ENCODE measurements around the gene PEX14. TPM values are rescaled to one million over a fixed set of nuclear protein-coding genes. Genes with fewer than 3 reads are reported as not detected.

The PEX14 gene
- total RNA-seq, 1 experiment from 2014 or later, result 36.0 TPM

DNA sequence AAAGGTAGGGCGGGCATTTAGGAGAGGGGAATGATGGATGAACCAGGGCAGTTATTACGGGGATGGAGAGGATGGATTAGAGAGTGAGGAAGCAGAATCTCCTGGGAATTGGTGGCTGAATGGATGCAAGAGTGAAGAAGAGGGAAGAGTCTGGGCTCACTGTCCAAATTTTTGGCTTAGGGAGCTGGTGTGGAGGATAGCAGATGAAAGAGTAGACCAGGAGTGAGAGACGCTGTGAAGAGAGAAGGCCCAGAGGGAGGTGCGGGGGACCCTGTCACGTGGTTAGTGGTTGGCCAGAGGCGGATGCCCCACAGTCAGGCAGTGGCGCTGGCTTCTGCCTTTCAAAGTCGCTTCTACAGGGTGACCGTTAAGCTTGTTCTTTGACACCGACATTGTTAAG, 78.4 kb downstream of the PEX14 start:
- no TSS peak for BruUV-seq (replicated peaks)
- Histone ChIP-seq H3K27me3 (ENCODE audit: control insufficient read depth, insufficient read depth, low read length) (no peaks in the 10 kb centered on the region), H3K27ac (ENCODE audit: low read length) (no peak overlapping the region), H3K9me3 (ENCODE audit: control insufficient read depth, insufficient read depth, low read depth, low read length) (no peaks in the 10 kb centered on the region), H3K36me3 (ENCODE audit: control insufficient read depth, insufficient read depth, low read length) (no peaks in the 10 kb centered on the region), H3K4me1 (ENCODE audit: control insufficient read depth, insufficient read depth, low read length) (0 out of 2 replicates have a peak, but pooled peaks cover 7% of the 10 kb centered on the region), H3K4me3 (ENCODE audit: low read depth in 2 of 2, low read length in 2 of 2) (no peak overlapping the region)
- in situ Hi-C loops (cut with HindIII; ENCODE audit: low pct_unique_long_range_greater_than_20kb, low sequenced_read_pairs), result no loop called here
- no peak for TF ChIP-seq TCF7L2 (IDR thresholded peaks at IDR 0.05; ENCODE audit: low read depth, low read length)
- TF ChIP-seq, protein P1, sequence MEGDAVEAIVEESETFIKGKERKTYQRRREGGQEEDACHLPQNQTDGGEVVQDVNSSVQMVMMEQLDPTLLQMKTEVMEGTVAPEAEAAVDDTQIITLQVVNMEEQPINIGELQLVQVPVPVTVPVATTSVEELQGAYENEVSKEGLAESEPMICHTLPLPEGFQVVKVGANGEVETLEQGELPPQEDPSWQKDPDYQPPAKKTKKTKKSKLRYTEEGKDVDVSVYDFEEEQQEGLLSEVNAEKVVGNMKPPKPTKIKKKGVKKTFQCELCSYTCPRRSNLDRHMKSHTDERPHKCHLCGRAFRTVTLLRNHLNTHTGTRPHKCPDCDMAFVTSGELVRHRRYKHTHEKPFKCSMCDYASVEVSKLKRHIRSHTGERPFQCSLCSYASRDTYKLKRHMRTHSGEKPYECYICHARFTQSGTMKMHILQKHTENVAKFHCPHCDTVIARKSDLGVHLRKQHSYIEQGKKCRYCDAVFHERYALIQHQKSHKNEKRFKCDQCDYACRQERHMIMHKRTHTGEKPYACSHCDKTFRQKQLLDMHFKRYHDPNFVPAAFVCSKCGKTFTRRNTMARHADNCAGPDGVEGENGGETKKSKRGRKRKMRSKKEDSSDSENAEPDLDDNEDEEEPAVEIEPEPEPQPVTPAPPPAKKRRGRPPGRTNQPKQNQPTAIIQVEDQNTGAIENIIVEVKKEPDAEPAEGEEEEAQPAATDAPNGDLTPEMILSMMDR (IDR thresholded peaks at IDR 0.05), result no peak
- TF ChIP-seq, protein P2, sequence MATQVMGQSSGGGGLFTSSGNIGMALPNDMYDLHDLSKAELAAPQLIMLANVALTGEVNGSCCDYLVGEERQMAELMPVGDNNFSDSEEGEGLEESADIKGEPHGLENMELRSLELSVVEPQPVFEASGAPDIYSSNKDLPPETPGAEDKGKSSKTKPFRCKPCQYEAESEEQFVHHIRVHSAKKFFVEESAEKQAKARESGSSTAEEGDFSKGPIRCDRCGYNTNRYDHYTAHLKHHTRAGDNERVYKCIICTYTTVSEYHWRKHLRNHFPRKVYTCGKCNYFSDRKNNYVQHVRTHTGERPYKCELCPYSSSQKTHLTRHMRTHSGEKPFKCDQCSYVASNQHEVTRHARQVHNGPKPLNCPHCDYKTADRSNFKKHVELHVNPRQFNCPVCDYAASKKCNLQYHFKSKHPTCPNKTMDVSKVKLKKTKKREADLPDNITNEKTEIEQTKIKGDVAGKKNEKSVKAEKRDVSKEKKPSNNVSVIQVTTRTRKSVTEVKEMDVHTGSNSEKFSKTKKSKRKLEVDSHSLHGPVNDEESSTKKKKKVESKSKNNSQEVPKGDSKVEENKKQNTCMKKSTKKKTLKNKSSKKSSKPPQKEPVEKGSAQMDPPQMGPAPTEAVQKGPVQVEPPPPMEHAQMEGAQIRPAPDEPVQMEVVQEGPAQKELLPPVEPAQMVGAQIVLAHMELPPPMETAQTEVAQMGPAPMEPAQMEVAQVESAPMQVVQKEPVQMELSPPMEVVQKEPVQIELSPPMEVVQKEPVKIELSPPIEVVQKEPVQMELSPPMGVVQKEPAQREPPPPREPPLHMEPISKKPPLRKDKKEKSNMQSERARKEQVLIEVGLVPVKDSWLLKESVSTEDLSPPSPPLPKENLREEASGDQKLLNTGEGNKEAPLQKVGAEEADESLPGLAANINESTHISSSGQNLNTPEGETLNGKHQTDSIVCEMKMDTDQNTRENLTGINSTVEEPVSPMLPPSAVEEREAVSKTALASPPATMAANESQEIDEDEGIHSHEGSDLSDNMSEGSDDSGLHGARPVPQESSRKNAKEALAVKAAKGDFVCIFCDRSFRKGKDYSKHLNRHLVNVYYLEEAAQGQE (IDR thresholded peaks at IDR 0.05; ENCODE audit: insufficient read depth in 1 of 2, low read depth in 2 of 2, low read length in 1 of 2), result no peak
- TF ChIP-seq SIN3A (IDR thresholded peaks at IDR 0.05; ENCODE audit: borderline replicate concordance, insufficient read depth, low read depth, low read length), result no peak
- TF ChIP-seq POLR2AphosphoS5 (IDR thresholded peaks at IDR 0.05; ENCODE audit: low read depth, low read length), result no peak
- ChIA-PET POLR2A (no interaction called here), CTCF (no interaction called here)
- intact Hi-C loops (cut with micrococcal nuclease; ENCODE audit: unreplicated experiment), result no loop called here
- ATAC-seq (no peak), DNase-seq (ENCODE audit: low read depth, low spot score) (no peak)

- DNase-seq (ENCODE audit: low read depth, low spot score) (no peak), ATAC-seq (peak; percentile 69)
- BruUV-seq (replicated peaks), result no TSS peak
- no peaks in the 10 kb centered on the region for H3K9me3 ChIP-seq (ENCODE audit: control insufficient read depth, insufficient read depth, low read depth, low read length)
- no peaks in the 10 kb centered on the region for H3K36me3 ChIP-seq (ENCODE audit: control insufficient read depth, insufficient read depth, low read length)
- H3K27ac ChIP-seq (ENCODE audit: low read length), result no peak overlapping the region; the same call in 1 of the 2 replicates
- POLR2A ChIA-PET, result interaction anchor here (0.6 kb wide), 2 partner anchors 239 to 343 kb away, joined by 3 to 8 read pairs; no protein-coding TSS in a partner anchor
- CTCF ChIA-PET, result interaction anchor here (0.6 kb wide), 1 partner anchor 48 kb away, joined by 3 read pairs; no protein-coding TSS in a partner anchor
- 0 out of 2 replicates have a peak, but pooled peaks cover 7% of the 10 kb centered on the region for H3K4me1 ChIP-seq (ENCODE audit: control insufficient read depth, insufficient read depth, low read length)
- in situ Hi-C loops (cut with HindIII; ENCODE audit: low pct_unique_long_range_greater_than_20kb, low sequenced_read_pairs) (no loop called here), intact Hi-C loops (cut with micrococcal nuclease; ENCODE audit: unreplicated experiment) (no loop called here)
- no peaks in the 10 kb centered on the region for H3K27me3 ChIP-seq (ENCODE audit: control insufficient read depth, insufficient read depth, low read length)
- TF ChIP-seq SIN3A (IDR thresholded peaks at IDR 0.05; ENCODE audit: borderline replicate concordance, insufficient read depth, low read depth, low read length) (no peak), POLR2AphosphoS5 (IDR thresholded peaks at IDR 0.05; ENCODE audit: low read depth, low read length) (no peak), TCF7L2 (IDR thresholded peaks at IDR 0.05; ENCODE audit: low read depth, low read length) (no peak)
- TF ChIP-seq, protein P1 (IDR thresholded peaks at IDR 0.05), result no peak
- TF ChIP-seq, protein P2 (IDR thresholded peaks at IDR 0.05; ENCODE audit: insufficient read depth in 1 of 2, low read depth in 2 of 2, low read length in 1 of 2), result no peak
- H3K4me3 ChIP-seq (ENCODE audit: low read depth in 2 of 2, low read length in 2 of 2), result no peak overlapping the region
Measured at GRCh38 chr1:10555635-10556429, 81.1 kb downstream of the PEX14 start.

All from Panc1 (cell line).